K562 (cell line): ENCODE data around the gene CCDC32. TPM values are rescaled to one million over a fixed set of nuclear protein-coding genes. Genes with fewer than 3 reads are reported as not detected.
"Not testable (repeated sequence)": the region's sequence is repeated elsewhere in the genome, so short reads cannot be mapped to it uniquely, and the experiment has no call there.

Experiments used
- ATAC-seq: fragments of 200-7000 bp; cut with Tn5 transposase; 3 replicates; pipeline ENCODE4 v1.9.1; 2020; ENCODE audit warnings: moderate library complexity
- BruUV-seq: library from RNA; stranded (reverse); fragments of 400-500 nt; replicated peaks from 2 replicates; lab custom pipeline; 2021; lab: Mats Ljungman, UMichigan
- CTCF ChIA-PET: fragments of 300-600 bp; formaldehyde crosslinking; extraction: SDS; loops from one replicate; lab custom pipeline; 2021; ENCODE audit warnings: low intra/inter-chr PET ratio; lab: Yijun Ruan, JAX
- POLR2A ChIA-PET: fragments of 300-600, 350-650 bp; sonication (Branson Sonifier 250); formaldehyde crosslinking; extraction: SDS; loops from one replicate; lab custom pipeline; 2021; ENCODE audit warnings: antibody characterized with exemption, inconsistent platforms; lab: Yijun Ruan, JAX
- DNase-seq, 4 experiments: peaks; one replicate each; pipeline versions ENCODE4 v3.0.0 to v3.0.0-alpha.2; 2011 to 2018; ENCODE audit warnings: low spot score in 3 of 4, mixed read lengths in 3 of 4; ENCODE audit errors: extremely low read depth in 1 of 4
- FAIRE-seq: peaks from 2 replicates; lab custom pipeline; 2011; peaks lifted over from hg19 to GRCh38; lab: Jason Lieb, UNC
- H2AFZ ChIP-seq: 2 replicates; pipeline ENCODE4 v1.6.0; 2011; ENCODE audit warnings: low read depth, low read length, control low read depth, inconsistent platforms
- H3K27ac ChIP-seq: fragments of 200-600 bp; 3 replicates; pipeline ENCODE4 v1.8.0; 2011; ENCODE audit warnings: low read depth, mild to moderate bottlenecking, control low read depth, inconsistent platforms, low read length, moderate library complexity, mixed read lengths; ENCODE audit errors: extremely low read depth
- H3K27me3 ChIP-seq, 2 experiments: fragments of 300-600 bp in 1 of 2; 2 replicates in 1 of 2; 3 replicates in 1 of 2; pipeline versions ENCODE4 v1.6.0 to v1.8.0; 2011; ENCODE audit warnings: inconsistent platforms in 2 of 2, low read length in 2 of 2, mild to moderate bottlenecking in 1 of 2, mixed read lengths in 1 of 2, moderate library complexity in 1 of 2; ENCODE audit not compliant: control insufficient read depth in 2 of 2, insufficient read depth in 2 of 2
- H3K36me3 ChIP-seq: fragments of 300-600 bp; 3 replicates; pipeline ENCODE4 v1.8.0; 2011; ENCODE audit warnings: mild to moderate bottlenecking, low read length, inconsistent platforms; ENCODE audit not compliant: control insufficient read depth, insufficient read depth
- H3K4me1 ChIP-seq, 2 experiments: fragments of 200-600 bp in 1 of 2; replicated peaks in 1 of 2; 2 replicates in 1 of 2; 3 replicates in 1 of 2; pipeline versions ENCODE4 v1.5.1 to v1.8.0; 2011; ENCODE audit warnings: inconsistent platforms in 2 of 2, low read length in 2 of 2, mild to moderate bottlenecking in 1 of 2, mixed read lengths in 1 of 2, moderate library complexity in 1 of 2; ENCODE audit not compliant: control insufficient read depth in 2 of 2, insufficient read depth in 2 of 2
- H3K4me2 ChIP-seq: 2 replicates; pipeline ENCODE4 v1.6.1; 2011; ENCODE audit warnings: low read length, control low read depth, inconsistent platforms, mixed read lengths; ENCODE audit not compliant: insufficient read depth
- H3K4me3 ChIP-seq: fragments of 200-600 bp; sonication (generic), shearing (Covaris generic); 2 replicates; pipeline ENCODE4 v1.5.1; 2016; ENCODE audit warnings: control low read depth, inconsistent platforms
- H3K79me2 ChIP-seq: fragments of 200-600 bp; 3 replicates; pipeline ENCODE4 v1.8.0; 2011; ENCODE audit warnings: low read length, inconsistent platforms; ENCODE audit not compliant: control insufficient read depth, insufficient read depth
- H3K9ac ChIP-seq, 2 experiments: 2 replicates each; pipeline versions ENCODE4 v1.6.0 to v1.6.1; 2011; ENCODE audit warnings: low read depth in 2 of 2, low read length in 2 of 2, control low read depth in 1 of 2, inconsistent platforms in 1 of 2, mild to moderate bottlenecking in 1 of 2, mixed read lengths in 1 of 2; ENCODE audit not compliant: insufficient read depth in 1 of 2
- H3K9me1 ChIP-seq: one replicate; pipeline ENCODE4 v1.6.0; 2011; ENCODE audit warnings: inconsistent platforms, mild to moderate bottlenecking, low read length, moderate library complexity; ENCODE audit not compliant: control insufficient read depth, insufficient read depth
- H3K9me3 ChIP-seq: replicated peaks from 2 replicates; pipeline ENCODE4 v1.5.1; 2011; ENCODE audit warnings: low read depth, low read length, inconsistent platforms; ENCODE audit not compliant: control insufficient read depth, insufficient read depth
- H4K20me1 ChIP-seq: replicated peaks from 2 replicates; pipeline ENCODE4 v1.6.1; 2011; ENCODE audit warnings: low read length, inconsistent platforms, mixed read lengths; ENCODE audit not compliant: control insufficient read depth, insufficient read depth
- ASH1L ChIP-seq: fragments of 450-650 bp; IDR thresholded peaks from 2 replicates; pipeline ENCODE4 v1.6.1; 2018; ENCODE audit warnings: borderline replicate concordance, mild to moderate bottlenecking, low read depth; ENCODE audit not compliant: partially characterized antibody
- CC2D1A ChIP-seq: fragments of 450-650 bp; IDR thresholded peaks from 2 replicates; pipeline ENCODE4 v1.6.1; 2017; ENCODE audit warnings: mild to moderate bottlenecking
- CHAMP1 ChIP-seq: fragments of 450-650 bp; IDR thresholded peaks from 2 replicates; pipeline ENCODE4 v1.6.1; 2016; ENCODE audit warnings: mild to moderate bottlenecking
- CHD2 ChIP-seq: IDR thresholded peaks from 2 replicates; pipeline ENCODE4 v1.6.1; 2011; ENCODE audit warnings: low read depth, low read length
- EHMT2 ChIP-seq: fragments of 450-650 bp; IDR thresholded peaks from 2 replicates; pipeline ENCODE4 v1.6.1; 2018; ENCODE audit warnings: antibody characterized with exemption
- FOS ChIP-seq: IDR thresholded peaks from 3 replicates; pipeline ENCODE4 v1.6.1; 2011; ENCODE audit not compliant: insufficient read length; ENCODE audit errors: extremely low read depth
- IRF1 ChIP-seq: sonication (generic); formaldehyde crosslinking; IDR thresholded peaks from 2 replicates; pipeline ENCODE4 v1.8.0; 2022; ENCODE audit warnings: missing genetic modification reagents, mild to moderate bottlenecking, borderline replicate concordance
- MBD2 ChIP-seq: sonication (generic); IDR thresholded peaks from 2 replicates; pipeline ENCODE4 v1.6.1; 2016; ENCODE audit warnings: low read depth, borderline replicate concordance
- NFYB ChIP-seq: IDR thresholded peaks from 2 replicates; pipeline ENCODE4 v1.6.1; 2011; ENCODE audit warnings: mild to moderate bottlenecking, moderate library complexity; ENCODE audit not compliant: insufficient read length; ENCODE audit errors: extremely low read depth
- RBM25 ChIP-seq: fragments of 200-400 bp; formaldehyde crosslinking; IDR thresholded peaks from 2 replicates; pipeline ENCODE4 v1.6.1; 2018; ENCODE audit warnings: low read length, low read depth, moderate library complexity; ENCODE audit not compliant: severe bottlenecking
- ZNF316 ChIP-seq: fragments of 450-650 bp; IDR thresholded peaks from 2 replicates; pipeline ENCODE4 v1.6.1; 2016
- WGBS: fragments of 100-300 bp; shearing (Covaris generic); methylation state at CpG from one replicate; pipeline ENCODE4 v1.1.6; 2016; ENCODE audit warnings: low coverage, mixed read lengths; ENCODE audit not compliant: insufficient coverage; ENCODE audit errors: missing lambda C conversion rate; 5-methylcytosine and 5-hydroxymethylcytosine counted together
- in situ Hi-C: fragments of 300-500 bp; cut with MboI; formaldehyde crosslinking; loops from 4 replicates; pipeline ENCODE4 v1.15.0; 2018; ENCODE audit warnings: inconsistent platforms, mixed read lengths
- intact Hi-C: fragments of 100-400 bp; cut with micrococcal nuclease; formaldehyde crosslinking; loops from 2 replicates; pipeline ENCODE4 v1.14.2; 2022
- polyA plus RNA-seq, 8 experiments: library from polyadenylated mRNA; depleted of rRNA in 4 of 8; stranded (reverse) in 5 of 8; unstranded in 3 of 8; fragments of >200 nt; fragmentation: Nextera tagmentation in 2 of 8; fragmentation: Illumina TruSeq in 1 of 8; extraction: Ambion mirVana in 2 of 8; extraction: Trizol in 1 of 8; gene quantifications; 2 replicates each; pipeline versions ENCODE4 v1.2.1 to v1.2.3, GENCODE V29; 2011 to 2014; ENCODE audit warnings: inconsistent platforms in 1 of 8, missing spikeins in 1 of 8
- total RNA-seq, 7 experiments: library from RNA; depleted of rRNA in 6 of 7; stranded (reverse); fragments of >200 nt in 6 of 7; fragmentation: Illumina TruSeq in 2 of 7; extraction: Trizol in 2 of 7; gene quantifications; 2 replicates each; pipeline versions ENCODE4 v1.2.1 to v1.2.3, GENCODE V29; 2011 to 2021; ENCODE audit warnings: low replicate concordance in 1 of 7

Gene CCDC32
- total and polyA plus RNA-seq, 9 of the 15 experiments (the other 6 are each of a cell fraction or from before 2014, with no cell fraction given) = 22.2 to 94.8 (median 37.1) TPM

- no peak for TF ChIP-seq IRF1 (CRISPR knock-in tag)
- no peak for TF ChIP-seq EHMT2
These were observed 17.9 kb upstream of the CCDC32 start (continued) for GRCh38 chr15:40582726-40583246.

- ATAC-seq, H3K9ac ChIP-seq, H3K27ac ChIP-seq, DNase-seq, FAIRE-seq, intact Hi-C loops, BruUV-seq, H4K20me1 ChIP-seq, H3K4me1 ChIP-seq, H3K36me3 ChIP-seq, H3K4me3 ChIP-seq, in situ Hi-C loops, H3K4me2 ChIP-seq, H3K9me1 ChIP-seq, H3K79me2 ChIP-seq, H3K9me3 ChIP-seq: not testable (repeated sequence)
- 0 out of 2 replicates have a peak overlapping the region, but pooled peaks have one; percentile 44 for H2AFZ ChIP-seq
- POLR2A ChIA-PET = interaction anchor here (1.0 to 1.6 kb wide), 2 partner anchors 9 to 12 kb away, joined by 3 to 9 read pairs; partner anchors contain the start of gene RPUSD2
- 54% methylated on average over 2 of the region's 2 CpGs for WGBS
- TF ChIP-seq CHD2 = 0 out of 2 replicates have a peak, but pooled peaks have one; percentile 16
- peak; percentile 57 for TF ChIP-seq RBM25
- TF ChIP-seq MBD2 = peak; percentile 61; the same call in 1 of the 2 replicates
- peak; percentile 33; the same call in 1 of the 2 replicates for TF ChIP-seq CHAMP1
- peak; percentile 85 for TF ChIP-seq NFYB
- TF ChIP-seq FOS = peak; percentile 51
- TF ChIP-seq CC2D1A = peak; percentile 83
- TF ChIP-seq ZNF316 = peak; percentile 59
- TF ChIP-seq ASH1L = peak; percentile 78
- TF ChIP-seq, all 486 proteins: peak for 9; not testable (repeated sequence) for 477
- CTCF ChIA-PET, H3K27me3 ChIP-seq: not testable (repeated sequence)
These were observed 17.0 kb upstream of the CCDC32 start for GRCh38 chr15:40581796-40582195.
